Neural progenitor cell (in vitro differentiated cells): Measurements from ENCODE around the gene FMO4. TPM values are rescaled to one million over a fixed set of nuclear protein-coding genes. Genes with fewer than 3 reads are reported as not detected.

Experiments used
- DNase-seq: peaks from one replicate; pipeline ENCODE4 v3.0.0-alpha.2; 2016; ENCODE audit warnings: low spot score
- H2AFZ ChIP-seq: fragments of 200-600 bp; sonication (generic); replicated peaks from 2 replicates; pipeline ENCODE4 v1.6.1; 2016; ENCODE audit warnings: antibody characterized with exemption
- H3F3A ChIP-seq: fragments of 200-600 bp; sonication (generic); 2 replicates; pipeline ENCODE4 v1.6.1; 2016; ENCODE audit warnings: antibody characterized with exemption, low read depth
- H3K27ac ChIP-seq: fragments of 200-600 bp; sonication (generic); 2 replicates; pipeline ENCODE4 v1.5.1; 2016; ENCODE audit warnings: mild to moderate bottlenecking
- H3K27me3 ChIP-seq: fragments of 200-600 bp; sonication (generic); 2 replicates; pipeline ENCODE4 v1.6.1; 2016; ENCODE audit warnings: mild to moderate bottlenecking, moderate library complexity
- H3K36me3 ChIP-seq: fragments of 200-600 bp; sonication (generic); 2 replicates; pipeline ENCODE4 v1.5.1; 2016
- H3K4me1 ChIP-seq: fragments of 200-600 bp; sonication (generic); 2 replicates; pipeline ENCODE4 v1.6.1; 2016; ENCODE audit warnings: mixed run types
- H3K4me2 ChIP-seq: fragments of 200-600 bp; sonication (generic); 2 replicates; pipeline ENCODE4 v1.6.1; 2016
- H3K4me3 ChIP-seq: fragments of 200-600 bp; sonication (generic); 2 replicates; pipeline ENCODE4 v1.5.1; 2016
- H3K79me2 ChIP-seq: fragments of 200-600 bp; sonication (generic); 2 replicates; pipeline ENCODE4 v1.6.1; 2016; ENCODE audit warnings: low read depth
- H3K9ac ChIP-seq: fragments of 200-600 bp; sonication (generic); 2 replicates; pipeline ENCODE4 v1.6.1; 2016
- H3K9me3 ChIP-seq: fragments of 200-600 bp; sonication (generic); 2 replicates; pipeline ENCODE4 v1.5.1; 2016; ENCODE audit warnings: low read depth
- H4K20me1 ChIP-seq: fragments of 200-600 bp; sonication (generic); 2 replicates; pipeline ENCODE4 v1.6.1; 2016; ENCODE audit warnings: low read depth
- H3K27ac Mint-ChIP-seq: 3 replicates; pipeline ENCODE4 v1.8.0; 2021; ENCODE audit warnings: mixed read lengths
- H3K27me3 Mint-ChIP-seq: 2 replicates; pipeline ENCODE4 v1.8.0; 2022; ENCODE audit warnings: low read depth, mild to moderate bottlenecking, inconsistent platforms, moderate library complexity, mixed read lengths; ENCODE audit not compliant: insufficient read depth
- H3K36me3 Mint-ChIP-seq: 3 replicates; pipeline ENCODE4 v1.8.0; 2021; ENCODE audit warnings: mixed read lengths
- H3K4me1 Mint-ChIP-seq: 3 replicates; pipeline ENCODE4 v1.8.0; 2021; ENCODE audit warnings: mixed read lengths
- H3K4me3 Mint-ChIP-seq: 3 replicates; pipeline ENCODE4 v1.8.0; 2021; ENCODE audit warnings: mild to moderate bottlenecking, moderate library complexity, mixed read lengths
- H3K9me3 Mint-ChIP-seq: 3 replicates; pipeline ENCODE4 v1.8.0; 2020; ENCODE audit warnings: mixed read lengths
- CTCF ChIP-seq: fragments of 200-600 bp; sonication (generic); IDR thresholded peaks from 2 replicates; pipeline ENCODE4 v1.5.1; 2017; ENCODE audit warnings: antibody characterized with exemption, mild to moderate bottlenecking
- EZH2 ChIP-seq: fragments of 200-600 bp; sonication (generic); IDR thresholded peaks from 2 replicates; pipeline ENCODE4 v1.6.1; 2017; ENCODE audit warnings: antibody characterized with exemption, mild to moderate bottlenecking, moderate library complexity
- EZH2phosphoT487 ChIP-seq: fragments of 200-600 bp; sonication (generic); IDR thresholded peaks from 2 replicates; pipeline ENCODE4 v1.6.1; 2017; ENCODE audit warnings: antibody characterized with exemption
- total RNA-seq: library from RNA; depleted of rRNA; stranded (reverse); fragments of >200 nt; gene quantifications from 2 replicates; pipeline ENCODE4 v1.2.3, GENCODE V29; 2015; ENCODE audit warnings: low replicate concordance

The FMO4 gene
- total RNA-seq, 1 donor from 2014 or later: 8.3 TPM

GRCh38 chr1:171299342-171299741 is 14.6 kb upstream of the FMO4 start:
- TF ChIP-seq CTCF (no peak), EZH2phosphoT487 (no peak), EZH2 (no peak)
- Histone ChIP-seq H3K9me3 (peaks cover 5% of the 10 kb centered on the region), H4K20me1 (no peaks in the 10 kb centered on the region), H3K36me3 (peaks cover 5% of the 10 kb centered on the region), H2AFZ (no peak overlapping the region), H3F3A (no peaks in the 10 kb centered on the region), H3K9ac (no peak overlapping the region), H3K27me3 (no peaks in the 10 kb centered on the region), H3K79me2 (no peaks in the 10 kb centered on the region), H3K4me2 (no peak overlapping the region), H3K4me3 (no peak overlapping the region), H3K4me1 (peaks cover 4% of the 10 kb centered on the region), H3K27ac (no peak overlapping the region)
- DNase-seq: no peak
- Mint-ChIP-seq H3K4me1 (no peaks in the 10 kb centered on the region), H3K4me3 (no peak overlapping the region), H3K27me3 (peaks cover 2% of the 10 kb centered on the region), H3K9me3 (peaks cover 36% of the 10 kb centered on the region), H3K27ac (no peak overlapping the region), H3K36me3 (peaks cover 2% of the 10 kb centered on the region)

- Histone ChIP-seq H3K36me3 (peaks cover 5% of the 10 kb centered on the region), H3K27ac (no peak overlapping the region), H3K4me1 (peaks cover 1% of the 10 kb centered on the region), H3F3A (no peaks in the 10 kb centered on the region), H3K27me3 (no peaks in the 10 kb centered on the region), H3K9me3 (peaks cover 5% of the 10 kb centered on the region), H4K20me1 (no peaks in the 10 kb centered on the region), H3K4me2 (no peak overlapping the region), H3K79me2 (no peaks in the 10 kb centered on the region), H3K9ac (no peak overlapping the region), H3K4me3 (no peak overlapping the region), H2AFZ (no peak overlapping the region)
- Mint-ChIP-seq H3K4me3 (no peak overlapping the region), H3K9me3 (peaks cover 38% of the 10 kb centered on the region), H3K27me3 (peaks cover 2% of the 10 kb centered on the region), H3K36me3 (peaks cover 2% of the 10 kb centered on the region), H3K27ac (no peak overlapping the region), H3K4me1 (no peaks in the 10 kb centered on the region)
- no peak for TF ChIP-seq CTCF
- no peak for TF ChIP-seq EZH2phosphoT487
- TF ChIP-seq EZH2: no peak
- no peak for DNase-seq
Measured at GRCh38 chr1:171300401-171300800, 13.6 kb upstream of the FMO4 start.

- Histone ChIP-seq H3K79me2 (no peaks in the 10 kb centered on the region), H3K4me2 (peak overlapping the region; percentile 49), H3K27ac (no peak overlapping the region), H3K9ac (no peak overlapping the region), H3K4me1 (peaks cover 15% of the 10 kb centered on the region), H3K9me3 (no peaks in the 10 kb centered on the region), H2AFZ (peak overlapping the region; percentile 76), H3K27me3 (no peaks in the 10 kb centered on the region), H3K4me3 (no peak overlapping the region), H4K20me1 (no peaks in the 10 kb centered on the region), H3K36me3 (no peaks in the 10 kb centered on the region), H3F3A (peaks cover 8% of the 10 kb centered on the region)
- Mint-ChIP-seq H3K4me1 (peaks cover 12% of the 10 kb centered on the region), H3K4me3 (no peak overlapping the region), H3K36me3 (no peaks in the 10 kb centered on the region), H3K27ac (no peak overlapping the region), H3K9me3 (no peaks in the 10 kb centered on the region), H3K27me3 (no peaks in the 10 kb centered on the region)
- TF ChIP-seq EZH2phosphoT487: no peak
- no peak for TF ChIP-seq EZH2
- TF ChIP-seq CTCF: no peak
- peak; percentile 19 for DNase-seq
Measured at GRCh38 chr1:171310661-171311087, 3.3 kb upstream of the FMO4 start.
